Endodermal cell (in vitro differentiated cells): ENCODE measurements around the gene CCNQ. TPM values are rescaled to one million over a fixed set of nuclear protein-coding genes. Genes with fewer than 3 reads are reported as not detected.
A peak's percentile ranks its signal among the peaks of the same experiment; 100 is the strongest.

Experiments
- DNase-seq: peaks from one replicate; pipeline ENCODE4 v3.0.0-alpha.2; 2017
- H3K27ac ChIP-seq: 2 replicates; pipeline ENCODE4 v1.5.1; 2013; ENCODE audit warnings: mild to moderate bottlenecking, low read depth, low read length, moderate library complexity
- H3K27me3 ChIP-seq: 2 replicates; pipeline ENCODE4 v1.6.1; 2013; ENCODE audit warnings: mild to moderate bottlenecking, low read length, moderate library complexity; ENCODE audit not compliant: insufficient read depth, control insufficient read depth, poor library complexity, severe bottlenecking
- H3K36me3 ChIP-seq: 2 replicates; pipeline ENCODE4 v1.7.0; 2013; ENCODE audit warnings: mild to moderate bottlenecking, low read length, moderate library complexity; ENCODE audit not compliant: control insufficient read depth, insufficient read depth
- H3K4me1 ChIP-seq: one replicate; pipeline ENCODE4 v1.7.0; 2013; ENCODE audit warnings: low read length; ENCODE audit not compliant: control insufficient read depth, insufficient read depth
- H3K4me3 ChIP-seq: 2 replicates; pipeline ENCODE4 v1.5.1; 2013; ENCODE audit warnings: mild to moderate bottlenecking, low read length, moderate library complexity
- H3K9ac ChIP-seq: 2 replicates; pipeline ENCODE4 v1.6.1; 2013; ENCODE audit warnings: mild to moderate bottlenecking, low read length, moderate library complexity; ENCODE audit not compliant: poor library complexity, severe bottlenecking; ENCODE audit errors: extremely low read depth
- H3K9me3 ChIP-seq: 2 replicates; pipeline ENCODE4 v1.6.1; 2013; ENCODE audit warnings: mild to moderate bottlenecking, low read length, moderate library complexity; ENCODE audit not compliant: control insufficient read depth
- H3K27ac Mint-ChIP-seq: 2 replicates; pipeline ENCODE4 v1.8.0; 2020; ENCODE audit warnings: mixed read lengths
- H3K27me3 Mint-ChIP-seq: 2 replicates; pipeline ENCODE4 v1.8.0; 2021; ENCODE audit warnings: mild to moderate bottlenecking, mixed read lengths; ENCODE audit not compliant: insufficient read depth
- H3K36me3 Mint-ChIP-seq: 2 replicates; pipeline ENCODE4 v1.8.0; 2020; ENCODE audit warnings: low read depth, mixed read lengths
- H3K4me1 Mint-ChIP-seq: 2 replicates; pipeline ENCODE4 v1.8.0; 2020; ENCODE audit warnings: mixed read lengths
- H3K4me3 Mint-ChIP-seq: 2 replicates; pipeline ENCODE4 v1.8.0; 2020; ENCODE audit warnings: mild to moderate bottlenecking, moderate library complexity, mixed read lengths
- H3K9me3 Mint-ChIP-seq: 2 replicates; pipeline ENCODE4 v1.8.0; 2020; ENCODE audit warnings: mild to moderate bottlenecking, mixed read lengths
- CTCF ChIP-seq: fragments of 200-600 bp; sonication (generic); conservative IDR thresholded peaks from 2 replicates; pipeline ENCODE4 v1.5.0; 2021; ENCODE audit warnings: antibody characterized with exemption, mild to moderate bottlenecking
- WGBS, 2 experiments: methylation state at CpG; one replicate each; pipeline versions ENCODE4 v1.1.5 to v1.1.7; 2013; ENCODE audit warnings: missing lambda C conversion rate in 2 of 2, mixed read lengths in 1 of 2; ENCODE audit not compliant: insufficient coverage in 1 of 2, insufficient read length in 1 of 2; 5-methylcytosine and 5-hydroxymethylcytosine counted together
- total RNA-seq, 2 donors: library from RNA; stranded (reverse); fragmentation: NEBNext Ultra II Directional in 1 of 2; extraction: Animal tissue kit (Norgen Biotek cat#: 25700) in 1 of 2; gene quantifications; 2 replicates in 1 of 2; 3 replicates in 1 of 2; pipeline ENCODE4 v1.2.1, GENCODE V29; 2021

The CCNQ gene
- total RNA-seq, 2 donors from 2014 or later = 17.1 to 20.8 TPM

GRCh38 chrX:153578200-153578835 lies 20.6 kb downstream of the CCNQ start:
- H3K27me3 Mint-ChIP-seq = peaks cover 5% of the 10 kb centered on the region
- no peak overlapping the region for H3K27ac Mint-ChIP-seq
- no peak overlapping the region for H3K4me3 ChIP-seq
- peaks cover 71% of the 10 kb centered on the region for H3K9me3 Mint-ChIP-seq
- no peak overlapping the region for H3K4me3 Mint-ChIP-seq
- no peaks in the 10 kb centered on the region for H3K4me1 ChIP-seq
- TF ChIP-seq CTCF = peak; percentile 70
- no peak overlapping the region for H3K27ac ChIP-seq
- peak; percentile 78 for DNase-seq
- H3K9ac ChIP-seq = no peak overlapping the region
- peaks cover 8% of the 10 kb centered on the region for H3K4me1 Mint-ChIP-seq
- H3K27me3 ChIP-seq = no peaks in the 10 kb centered on the region
- WGBS, 2 experiments = 62 to 73% methylated on average over 3 to 18 of the region's 18 CpGs
- no peaks in the 10 kb centered on the region for H3K36me3 ChIP-seq
- H3K36me3 Mint-ChIP-seq = no peaks in the 10 kb centered on the region
- no peaks in the 10 kb centered on the region for H3K9me3 ChIP-seq

- Histone ChIP-seq H3K36me3 (no peaks in the 10 kb centered on the region), H3K27ac (no peak overlapping the region), H3K4me3 (no peak overlapping the region), H3K27me3 (no peaks in the 10 kb centered on the region), H3K9ac (no peak overlapping the region), H3K4me1 (no peaks in the 10 kb centered on the region), H3K9me3 (no peaks in the 10 kb centered on the region)
- H3K4me3 Mint-ChIP-seq = no peak overlapping the region
- no peaks in the 10 kb centered on the region for H3K36me3 Mint-ChIP-seq
- H3K9me3 Mint-ChIP-seq = peaks cover 64% of the 10 kb centered on the region
- peaks cover 8% of the 10 kb centered on the region for H3K4me1 Mint-ChIP-seq
- H3K27ac Mint-ChIP-seq = no peak overlapping the region
- 90% methylated on average over 6 of the region's 6 CpGs; no CpG with 5 or more reads in 1 of the 2 experiments for WGBS, 2 experiments
- H3K27me3 Mint-ChIP-seq = peaks cover 5% of the 10 kb centered on the region
- no peak for DNase-seq
- TF ChIP-seq CTCF = no peak
These were observed 22.0 kb downstream of the CCNQ start for GRCh38 chrX:153576961-153577360.

GRCh38 chrX:153576239-153576870 lies 22.6 kb downstream of the CCNQ start:
- H3K9me3 Mint-ChIP-seq = peaks cover 61% of the 10 kb centered on the region
- H3K36me3 ChIP-seq = no peaks in the 10 kb centered on the region
- no peaks in the 10 kb centered on the region for H3K27me3 ChIP-seq
- H3K4me1 ChIP-seq = no peaks in the 10 kb centered on the region
- H3K4me1 Mint-ChIP-seq = peaks cover 8% of the 10 kb centered on the region
- H3K27ac Mint-ChIP-seq = no peak overlapping the region
- peaks cover 5% of the 10 kb centered on the region for H3K27me3 Mint-ChIP-seq
- no peak overlapping the region for H3K4me3 Mint-ChIP-seq
- no peak overlapping the region for H3K9ac ChIP-seq
- no peak for DNase-seq
- H3K9me3 ChIP-seq = no peaks in the 10 kb centered on the region
- no peak overlapping the region for H3K4me3 ChIP-seq
- TF ChIP-seq CTCF = no peak
- H3K36me3 Mint-ChIP-seq = no peaks in the 10 kb centered on the region
- 92 to 100% methylated on average over 1 to 10 of the region's 10 CpGs for WGBS, 2 experiments
- H3K27ac ChIP-seq = no peak overlapping the region
